GM18873 (cell line): ENCODE results near the gene ACTR8.

Experiments used
- ATAC-seq: cut with Tn5 transposase; IDR thresholded peaks from one replicate; pipeline ENCODE4 v1.9.1; 2021; ENCODE audit warnings: mild to moderate bottlenecking, moderate library complexity, moderate number of reproducible peaks; ENCODE audit not compliant: unreplicated experiment, low FRiP score

ACTR8 gene

GRCh38 chr3:53836084-53836872 is 45.7 kb downstream of the ACTR8 start:
- no peak for ATAC-seq

DNA sequence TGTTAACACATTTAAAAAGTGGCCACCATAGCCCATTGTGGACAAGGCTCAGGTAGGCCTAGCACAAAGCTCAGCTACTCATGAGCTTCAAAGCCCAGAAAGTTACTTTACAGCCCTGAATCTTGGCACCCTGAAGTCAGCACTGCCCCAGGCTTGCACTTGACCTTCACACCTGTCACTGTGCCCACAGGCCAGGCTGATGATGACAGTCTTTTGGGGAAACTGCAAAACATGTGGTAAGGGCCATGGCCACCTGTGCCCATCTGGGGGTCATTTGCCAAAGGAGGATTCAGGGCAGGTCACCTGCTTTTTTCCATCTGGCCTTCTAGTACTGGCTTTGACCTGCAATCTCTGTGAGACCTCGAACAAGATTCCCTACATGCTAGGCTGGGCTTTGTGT is 46.7 kb downstream of the ACTR8 start:
- no peak for ATAC-seq

DNA sequence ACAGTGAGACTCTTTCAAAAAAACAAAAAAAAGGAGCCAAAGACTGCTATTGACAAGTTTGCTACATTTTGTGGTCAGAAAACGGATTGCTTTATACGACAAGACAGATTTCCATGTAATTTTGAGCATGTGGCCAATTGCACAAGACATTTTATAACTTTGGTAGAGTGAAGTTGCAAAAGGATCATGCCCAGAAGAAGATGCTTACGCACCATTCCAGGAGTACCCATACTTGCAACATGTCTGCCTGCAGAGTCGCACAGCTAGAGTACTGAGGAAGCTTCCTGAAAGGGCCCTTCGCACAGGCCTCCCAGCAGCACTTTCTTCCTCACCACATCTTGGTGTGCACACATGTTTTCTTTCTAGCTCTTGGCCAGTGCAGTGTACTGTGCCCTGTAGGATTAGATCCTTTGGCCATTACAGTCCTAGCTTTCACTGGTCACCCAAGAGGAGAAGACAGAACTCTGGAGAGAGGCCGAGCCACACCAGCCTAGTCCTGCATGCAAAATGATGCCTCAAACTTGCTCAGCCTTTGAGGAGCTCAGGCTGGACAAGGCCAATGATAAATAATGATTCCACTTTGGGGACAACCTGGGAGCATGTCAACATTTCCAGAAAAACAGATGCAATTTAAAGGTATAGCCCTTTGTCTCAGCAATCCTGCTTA is 47.4 kb downstream of the ACTR8 start:
- ATAC-seq: no peak

GRCh38 chr3:53833700-53834099 is 48.3 kb downstream of the ACTR8 start:
- ATAC-seq: no peak

DNA sequence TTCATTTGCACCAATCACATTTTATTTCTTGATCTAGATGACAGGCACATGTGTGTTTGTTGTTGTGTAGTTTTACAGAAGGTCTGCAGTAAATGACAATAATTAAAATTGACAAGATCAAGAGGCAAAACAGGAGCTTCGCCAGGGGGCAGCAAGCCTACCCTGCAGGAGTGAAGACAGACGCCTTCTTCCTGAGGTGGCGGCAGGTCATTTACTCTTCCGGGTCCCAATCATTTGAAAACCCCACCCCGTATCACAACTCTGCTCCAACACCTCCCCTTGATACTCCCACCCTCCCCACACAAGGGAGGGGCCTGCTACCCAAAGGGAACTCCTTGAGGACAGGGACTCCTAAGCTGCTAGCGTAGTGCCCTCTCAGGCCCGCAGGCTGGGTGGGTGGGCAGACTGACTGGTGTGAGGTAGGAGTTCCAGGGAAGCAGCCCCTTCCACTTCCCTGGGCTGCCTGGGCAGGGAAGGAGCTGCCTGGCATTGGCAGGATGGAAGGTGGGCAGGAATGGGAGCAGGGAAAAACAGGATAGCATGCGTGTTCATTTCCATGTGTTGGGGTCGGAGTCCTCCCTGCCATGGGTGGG is 48.8 kb downstream of the ACTR8 start:
- ATAC-seq: no peak

DNA sequence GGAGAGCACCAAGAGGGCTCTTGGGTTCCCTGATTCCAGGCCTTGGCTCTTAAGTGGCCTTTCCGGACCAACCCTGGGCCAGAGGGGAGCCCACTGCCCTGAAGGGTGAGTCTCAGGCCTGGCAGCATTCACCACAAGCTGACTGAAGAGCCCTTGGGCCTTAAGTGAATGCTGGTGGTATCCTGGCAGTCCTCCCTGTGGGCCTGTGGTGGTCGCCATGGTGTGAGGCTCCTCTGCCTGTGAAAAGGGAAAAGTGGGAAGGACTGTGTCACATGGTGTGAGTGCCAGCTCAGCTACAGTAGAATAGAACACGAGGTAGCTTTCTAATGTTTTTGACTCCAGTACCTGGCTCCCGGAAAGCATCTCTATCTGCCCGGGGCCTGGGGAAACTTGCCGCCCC is 51.0 kb downstream of the ACTR8 start:
- no peak for ATAC-seq

GRCh38 chr3:53829605-53830004 is 52.3 kb downstream of the ACTR8 start:
- no peak for ATAC-seq

DNA sequence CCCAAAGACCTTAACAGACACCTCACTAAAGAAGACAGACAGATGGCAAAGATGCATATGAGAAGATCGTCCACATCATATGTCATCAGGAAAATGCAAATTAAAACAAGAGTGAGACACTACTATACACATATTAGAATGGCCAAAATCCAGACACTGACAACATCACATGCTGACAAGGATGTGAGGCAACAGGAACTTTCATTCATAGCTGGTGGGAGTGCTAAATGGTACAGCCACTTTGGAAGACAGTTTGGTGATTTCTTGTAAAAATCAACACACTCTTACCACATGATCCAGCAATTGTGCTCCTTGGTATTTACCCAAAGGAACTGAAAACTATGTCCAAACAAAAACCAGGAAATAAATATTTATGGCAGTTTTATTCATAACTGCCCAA is 53.4 kb downstream of the ACTR8 start:
- ATAC-seq: no peak

DNA sequence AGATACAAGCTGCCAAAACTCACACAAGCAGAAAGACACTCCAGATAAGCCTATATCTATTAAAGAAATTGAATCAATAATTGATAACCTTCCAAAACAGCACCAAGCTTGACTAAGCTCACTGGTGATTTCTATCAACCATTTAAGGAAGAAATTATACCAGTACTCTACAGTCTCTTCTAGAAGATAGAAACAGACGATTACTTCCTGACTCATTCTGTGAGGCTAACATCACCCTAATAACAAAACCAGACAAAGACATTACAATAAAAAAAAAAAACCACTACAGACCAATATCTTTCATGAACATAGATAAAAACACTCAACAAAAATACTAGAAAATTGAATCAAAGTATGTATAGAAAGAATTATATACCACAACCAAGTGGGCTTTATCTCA is 55.9 kb downstream of the ACTR8 start:
- ATAC-seq: no peak

DNA sequence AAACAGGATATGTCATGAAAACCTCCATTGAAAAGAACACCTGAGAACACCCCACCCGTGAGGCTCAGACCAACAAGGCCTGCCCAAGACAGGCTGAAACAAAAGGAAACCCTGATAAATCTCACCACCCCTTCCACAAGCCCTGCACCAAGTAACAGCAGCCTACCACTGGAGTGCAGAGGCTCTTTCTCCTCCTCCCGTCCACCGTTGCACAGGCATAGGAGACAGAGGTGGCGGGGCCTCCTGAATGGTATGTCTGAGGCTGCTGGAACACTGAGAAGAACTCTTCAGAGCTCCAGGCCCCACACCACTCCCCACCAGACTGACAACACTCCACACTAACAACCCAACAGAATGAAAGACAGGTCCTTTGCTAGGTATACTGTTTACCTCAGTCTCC is 57.2 kb downstream of the ACTR8 start:
- ATAC-seq: no peak

- no peak for ATAC-seq
Measured at GRCh38 chr3:53823956-53824657, 57.8 kb downstream of the ACTR8 start.

GRCh38 chr3:53823026-53823955 is 58.7 kb downstream of the ACTR8 start:
- no peak for ATAC-seq

DNA sequence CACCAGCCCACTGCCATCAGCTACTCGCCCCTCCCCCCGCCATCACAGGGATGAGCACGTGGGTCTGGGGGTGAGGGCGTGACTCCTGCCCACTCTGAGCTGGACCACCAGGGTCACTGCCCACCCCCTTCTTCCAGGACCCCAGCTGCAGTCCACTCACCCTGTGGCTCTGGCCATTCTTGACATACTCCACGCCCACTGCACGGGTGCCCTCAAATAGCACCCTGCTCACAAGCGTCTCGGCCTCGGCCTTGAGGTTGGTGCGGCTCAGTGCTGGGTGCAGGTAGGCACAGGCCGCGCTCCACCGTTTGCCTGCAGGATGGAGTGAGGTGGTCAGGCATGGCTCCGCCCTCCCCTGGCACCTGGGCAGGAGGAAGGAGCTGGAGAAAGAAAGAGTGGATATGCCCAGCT is 59.6 kb downstream of the ACTR8 start:
- no peak for ATAC-seq

GRCh38 chr3:53821631-53822121 is 60.3 kb downstream of the ACTR8 start:
- no peak for ATAC-seq

- ATAC-seq: no peak
Measured at GRCh38 chr3:53820756-53821580, 61.0 kb downstream of the ACTR8 start.

DNA sequence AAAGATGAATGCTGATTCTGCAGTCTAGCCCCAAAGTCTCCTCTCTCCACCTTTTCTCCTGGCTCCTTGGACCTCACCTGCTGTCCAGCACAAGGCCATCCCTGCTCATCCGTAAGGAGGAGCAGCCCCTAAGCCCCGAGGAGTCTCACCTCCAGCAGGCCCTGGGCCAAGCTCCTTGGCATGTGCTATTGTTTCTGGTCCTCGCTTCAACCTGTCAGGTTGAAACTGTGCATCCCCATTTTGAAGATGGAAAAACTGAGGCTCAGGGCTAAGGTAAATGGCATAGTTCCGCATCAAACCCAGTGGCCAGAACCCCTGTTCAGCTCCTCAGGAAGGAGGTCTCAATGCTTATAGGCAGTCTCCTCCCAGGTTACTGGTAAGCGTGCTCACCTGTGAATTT is 61.9 kb downstream of the ACTR8 start:
- ATAC-seq: no peak

GRCh38 chr3:53819163-53819868 is 62.6 kb downstream of the ACTR8 start:
- ATAC-seq: no peak
